Measurements from ENCODE around the gene TRMT10C. TPM values are rescaled to one million over a fixed set of nuclear protein-coding genes. Genes with fewer than 3 reads are reported as not detected.

Gene TRMT10C
- 39.3 and 41.7 TPM in 2 replicates for total RNA-seq

DNA sequence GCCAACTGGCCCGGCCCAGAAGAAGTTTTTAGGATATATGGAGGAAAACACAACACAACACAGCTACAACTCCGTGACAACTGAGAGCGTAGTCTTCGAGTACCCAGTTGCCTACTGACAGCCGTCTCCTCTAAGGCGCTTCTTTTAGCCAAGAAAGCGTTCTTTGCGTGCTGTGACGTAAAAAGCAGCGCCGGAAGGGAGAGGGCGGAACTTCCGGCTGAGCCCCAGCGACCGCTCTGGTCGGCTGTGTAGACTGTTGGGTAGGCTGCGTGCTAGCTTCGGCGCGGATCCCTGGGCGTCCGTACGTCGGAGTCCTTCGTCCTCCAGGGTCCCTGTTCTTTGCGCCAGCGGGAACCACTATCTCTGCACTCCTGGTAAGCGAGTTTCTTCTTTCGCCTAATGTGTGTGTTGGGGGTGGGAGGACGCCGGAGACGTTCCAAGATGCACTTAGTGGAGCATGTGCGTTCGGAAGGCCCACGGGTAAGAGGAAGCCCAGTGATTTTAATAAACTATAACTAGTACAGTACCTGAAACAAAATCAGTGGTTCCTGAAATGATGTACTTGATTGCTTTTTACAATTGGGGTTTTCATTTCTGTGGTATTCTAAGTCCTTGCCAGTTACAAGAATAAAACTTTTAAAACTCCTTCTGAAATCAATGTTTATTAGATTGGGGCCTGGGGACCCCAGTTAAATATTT lies at the start of gene TRMT10C:
TRMT10C (plus strand) TSS at position 239 of the 699 bp plus-strand sequence. CDS start 2,914 bp downstream, outside the sequence.

DNA sequence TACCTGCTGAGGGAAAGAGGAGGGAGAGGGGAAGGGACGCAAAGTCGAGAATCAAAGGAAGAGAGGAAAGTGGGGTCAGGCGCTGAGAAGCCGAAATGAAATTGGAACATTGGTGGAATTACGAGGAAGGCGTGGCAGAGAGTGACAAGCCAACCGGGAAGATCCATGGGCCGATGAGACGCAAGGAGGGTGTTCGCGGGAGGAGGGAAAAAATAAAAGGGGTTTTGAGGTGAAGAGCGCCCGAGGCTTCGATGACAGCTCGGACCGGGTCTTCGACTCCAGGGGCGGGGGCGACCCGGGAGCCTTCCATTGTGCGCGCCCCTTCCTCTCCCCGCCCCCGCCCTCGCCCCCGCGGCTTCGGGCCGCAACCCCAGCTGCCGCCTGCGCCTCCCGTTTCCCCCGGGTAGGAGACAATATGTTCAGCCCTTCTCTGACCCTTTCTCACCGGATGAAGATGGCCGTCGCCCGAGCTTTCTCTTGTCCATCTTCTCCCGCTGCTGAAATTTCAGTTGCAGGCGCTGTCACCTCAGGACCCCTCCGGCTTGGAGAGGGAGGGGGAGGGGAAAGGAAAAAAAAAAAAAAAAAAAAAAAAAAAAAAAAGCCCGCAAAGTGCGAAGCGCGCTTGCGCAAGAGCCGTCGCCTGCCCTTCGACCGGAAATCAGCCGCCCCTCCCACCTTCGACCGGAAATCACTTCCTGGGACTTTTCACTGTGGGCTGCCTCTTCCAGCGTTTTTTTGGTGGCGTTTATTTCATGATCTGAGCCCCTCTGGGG lies 48.8 kb upstream of the TRMT10C start, which contains the start of gene SENP7:
SENP7 (minus strand) TSS at position 567 of the 773 bp plus-strand sequence; CDS start at position 485, 82 bp downstream.

GRCh38 chr3:101573449-101574387 lies 12.1 kb downstream of the TRMT10C start, which contains the start of gene PCNP:
TSS of gene PCNP (plus strand) at chr3:101574180. CDS start at chr3:101574216, 36 bp downstream.

Other genes with a start within 250 kb of the TRMT10C start
- under 0.01 and 0.14 TPM in 2 replicates for gene IMPG2, start 241.3 kb upstream of the TRMT10C start, total RNA-seq
- gene SENP7, start 48.7 kb upstream of the TRMT10C start, total RNA-seq, result 10.9 TPM in 2 replicates
- 140 and 163 TPM in 2 replicates for gene PCNP, start 12.3 kb downstream of the TRMT10C start, total RNA-seq
- 43.2 and 44.4 TPM in 2 replicates for gene ZBTB11, start 115.3 kb downstream of the TRMT10C start, total RNA-seq
- gene RPL24, start 124.8 kb downstream of the TRMT10C start, total RNA-seq, result 962 and 2,625 TPM in 2 replicates
- 14.9 and 19.1 TPM in 2 replicates for gene CEP97, start 162.7 kb downstream of the TRMT10C start, total RNA-seq
- 8.2 and 11.3 TPM in 2 replicates for gene NXPE3, start 217.3 kb downstream of the TRMT10C start, total RNA-seq

All from nasal cavity respiratory epithelium epithelial cell of viscerocranial mucosa (primary cell).